ENCODE data around the gene LPAR2. TPM values are rescaled to one million over a fixed set of nuclear protein-coding genes. Genes with fewer than 3 reads are reported as not detected.

Gene LPAR2
- total RNA-seq, 4 donors from 2014 or later, result 27.4 to 36.2 (median 32.6) TPM

DNA sequence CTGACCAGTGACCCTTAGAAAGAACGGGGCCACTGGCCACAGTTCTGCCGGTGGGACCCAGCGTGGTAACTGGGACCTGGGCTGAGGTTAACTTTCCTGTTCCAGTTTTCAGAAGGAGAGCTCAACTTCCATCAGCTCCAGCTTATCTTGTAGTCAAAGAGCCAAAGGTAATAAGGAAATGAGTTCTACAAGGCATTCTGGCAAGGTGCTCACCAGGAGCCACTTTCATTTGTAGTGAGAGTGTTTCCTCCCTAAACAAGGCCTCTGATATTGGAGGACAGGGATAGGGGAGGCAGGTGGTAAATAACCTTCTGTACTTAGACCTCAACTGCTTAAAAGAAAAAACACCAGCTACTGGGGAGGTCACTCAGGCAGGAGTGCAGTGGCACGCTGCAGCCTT, 47.6 kb downstream of the LPAR2 start:
- Histone ChIP-seq H3K27ac (no peak overlapping the region), H3K36me3 (no peaks in the 10 kb centered on the region), H3K9me3 (no peaks in the 10 kb centered on the region), H3K4me3 (no peak overlapping the region), H3K4me1 (no peaks in the 10 kb centered on the region), H3K27me3 (no peaks in the 10 kb centered on the region)
- TF ChIP-seq EP300 (IDR thresholded peaks at IDR 0.05) (no peak), POLR2AphosphoS5 (IDR thresholded peaks at IDR 0.05) (no peak), POLR2A (IDR thresholded peaks at IDR 0.05) (no peak)
- TF ChIP-seq, protein P1, sequence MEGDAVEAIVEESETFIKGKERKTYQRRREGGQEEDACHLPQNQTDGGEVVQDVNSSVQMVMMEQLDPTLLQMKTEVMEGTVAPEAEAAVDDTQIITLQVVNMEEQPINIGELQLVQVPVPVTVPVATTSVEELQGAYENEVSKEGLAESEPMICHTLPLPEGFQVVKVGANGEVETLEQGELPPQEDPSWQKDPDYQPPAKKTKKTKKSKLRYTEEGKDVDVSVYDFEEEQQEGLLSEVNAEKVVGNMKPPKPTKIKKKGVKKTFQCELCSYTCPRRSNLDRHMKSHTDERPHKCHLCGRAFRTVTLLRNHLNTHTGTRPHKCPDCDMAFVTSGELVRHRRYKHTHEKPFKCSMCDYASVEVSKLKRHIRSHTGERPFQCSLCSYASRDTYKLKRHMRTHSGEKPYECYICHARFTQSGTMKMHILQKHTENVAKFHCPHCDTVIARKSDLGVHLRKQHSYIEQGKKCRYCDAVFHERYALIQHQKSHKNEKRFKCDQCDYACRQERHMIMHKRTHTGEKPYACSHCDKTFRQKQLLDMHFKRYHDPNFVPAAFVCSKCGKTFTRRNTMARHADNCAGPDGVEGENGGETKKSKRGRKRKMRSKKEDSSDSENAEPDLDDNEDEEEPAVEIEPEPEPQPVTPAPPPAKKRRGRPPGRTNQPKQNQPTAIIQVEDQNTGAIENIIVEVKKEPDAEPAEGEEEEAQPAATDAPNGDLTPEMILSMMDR (IDR thresholded peaks at IDR 0.05), result no peak
- WGBS, result 69% methylated on average over 4 of the region's 4 CpGs
- DNase-seq (ENCODE audit: low spot score in 2 of 2), result no peak

DNA sequence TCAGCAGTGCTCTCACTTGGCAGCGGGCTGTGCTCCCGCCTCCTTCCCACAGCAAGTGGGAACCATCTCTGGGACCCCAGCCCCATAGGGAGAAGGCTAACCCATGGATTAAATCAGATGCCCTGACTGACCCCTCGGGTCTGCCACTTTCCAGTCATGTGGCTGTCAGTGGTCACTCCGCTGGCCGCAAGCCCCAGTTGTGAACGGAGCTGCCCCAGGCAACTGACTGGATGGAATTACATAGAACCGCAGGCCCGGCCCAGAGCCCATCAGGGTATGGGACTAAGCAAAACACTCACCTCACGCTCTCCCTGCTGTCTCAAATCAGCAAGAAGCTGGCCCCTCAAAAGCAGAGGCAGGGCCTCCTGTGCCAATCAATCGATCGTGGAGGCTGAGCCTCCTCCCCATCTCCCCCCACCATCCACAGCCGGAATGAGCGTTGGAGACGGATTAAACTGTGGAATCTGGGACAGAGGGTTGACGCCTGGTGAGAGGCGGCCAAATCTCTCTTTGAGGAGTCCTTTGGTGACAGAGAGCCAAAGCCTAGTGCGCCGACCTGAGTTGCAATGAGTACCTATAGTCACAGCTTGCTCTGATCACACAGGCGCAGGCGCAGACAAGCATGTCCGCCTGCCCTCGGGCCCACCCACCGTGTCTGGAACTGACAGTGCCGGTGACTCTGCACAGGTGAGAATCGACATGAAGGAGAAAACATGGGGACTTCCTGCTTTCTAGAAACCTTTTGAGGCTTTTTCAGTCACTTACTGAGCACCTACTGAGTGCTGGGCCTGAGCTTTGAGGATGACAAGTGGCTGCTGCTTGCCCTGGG, 48.3 kb downstream of the LPAR2 start:
- no peaks in the 10 kb centered on the region for H3K4me1 ChIP-seq
- H3K36me3 ChIP-seq, result no peaks in the 10 kb centered on the region
- no peak overlapping the region for H3K4me3 ChIP-seq
- 71% methylated on average over 22 of the region's 25 CpGs for WGBS
- H3K9me3 ChIP-seq, result no peaks in the 10 kb centered on the region
- DNase-seq (ENCODE audit: low spot score in 2 of 2), result no peak
- TF ChIP-seq, protein P1 (IDR thresholded peaks at IDR 0.05), result no peak
- no peaks in the 10 kb centered on the region for H3K27me3 ChIP-seq
- no peak overlapping the region for H3K27ac ChIP-seq

DNA sequence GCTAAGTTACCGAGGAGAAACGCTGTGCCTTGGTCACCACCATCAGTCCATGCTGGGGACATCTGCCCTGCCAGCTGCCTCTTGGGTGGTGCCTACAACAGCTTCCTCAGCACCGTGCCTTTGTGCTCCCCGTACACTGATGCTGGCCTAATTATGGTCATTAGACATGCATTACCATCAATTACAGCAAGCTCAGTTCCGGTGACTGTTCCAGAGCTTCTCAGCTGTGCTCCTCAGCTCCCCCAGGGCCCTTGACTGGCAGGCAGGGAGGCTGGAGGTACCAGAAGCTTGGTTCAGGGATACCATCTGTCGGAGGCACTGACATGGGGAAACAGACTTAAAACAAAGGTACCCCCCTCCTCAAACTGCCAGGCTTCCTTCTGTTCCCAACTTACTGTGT, 49.8 kb downstream of the LPAR2 start:
- TF ChIP-seq POLR2A (IDR thresholded peaks at IDR 0.05) (no peak), EP300 (IDR thresholded peaks at IDR 0.05) (no peak), POLR2AphosphoS5 (IDR thresholded peaks at IDR 0.05) (no peak)
- TF ChIP-seq, protein P1 (IDR thresholded peaks at IDR 0.05), result no peak
- no peaks in the 10 kb centered on the region for H3K36me3 ChIP-seq
- H3K27ac ChIP-seq, result no peak overlapping the region
- WGBS, result 80% methylated on average over 6 of the region's 6 CpGs
- H3K4me3 ChIP-seq, result no peak overlapping the region
- no peaks in the 10 kb centered on the region for H3K4me1 ChIP-seq
- H3K9me3 ChIP-seq, result no peaks in the 10 kb centered on the region
- no peak for DNase-seq (ENCODE audit: low spot score in 2 of 2)
- H3K27me3 ChIP-seq, result no peaks in the 10 kb centered on the region

DNA sequence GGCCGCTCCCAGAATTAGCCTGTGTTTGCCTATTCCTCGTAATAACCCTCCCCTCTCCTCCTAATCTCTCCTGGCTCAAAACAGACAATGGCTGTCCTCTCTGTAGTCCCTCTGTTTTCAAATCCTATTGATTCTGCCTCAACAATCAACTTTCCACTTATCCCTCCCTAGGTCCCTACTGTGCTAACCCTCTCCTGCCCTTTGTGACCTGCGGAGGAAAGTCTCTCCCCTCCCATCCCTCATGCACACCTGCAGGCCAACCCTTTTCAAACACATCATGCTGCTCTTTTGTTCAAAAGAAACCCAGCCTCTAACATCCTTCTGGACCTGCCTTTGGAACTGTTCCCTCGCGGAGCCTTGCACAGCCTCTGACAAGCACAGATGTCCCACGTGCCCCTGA, 52.6 kb downstream of the LPAR2 start:
- Histone ChIP-seq H3K4me1 (no peaks in the 10 kb centered on the region), H3K27ac (no peak overlapping the region), H3K9me3 (no peaks in the 10 kb centered on the region), H3K27me3 (no peaks in the 10 kb centered on the region), H3K36me3 (peaks cover under 1% of the 10 kb centered on the region), H3K4me3 (no peak overlapping the region)
- TF ChIP-seq, protein P1 (IDR thresholded peaks at IDR 0.05), result no peak
- TF ChIP-seq POLR2A (IDR thresholded peaks at IDR 0.05), result no peak
- TF ChIP-seq EP300 (IDR thresholded peaks at IDR 0.05), result no peak
- TF ChIP-seq POLR2AphosphoS5 (IDR thresholded peaks at IDR 0.05), result no peak
- WGBS, result 92% methylated on average over 6 of the region's 6 CpGs
- no peak for DNase-seq (ENCODE audit: low spot score in 2 of 2)

Other genes starting within 250 kb of the LPAR2 start
- 10 to 100 TPM; 83.1 to 88.8 (median 86.4) TPM for gene GATAD2A, start 222.5 kb downstream of the LPAR2 start, total RNA-seq
- gene TSSK6, start 112.7 kb downstream of the LPAR2 start, total RNA-seq, result 1 to 10 TPM; 1.9 to 3.8 (median 3.0) TPM
- 100 to 1,000 TPM in 3 of 4 donors, 10 to 100 TPM in 1; 94.4 to 160 (median 109) TPM for gene NDUFA13, start 112.0 kb downstream of the LPAR2 start, total RNA-seq
- gene YJEFN3, start 99.3 kb downstream of the LPAR2 start, total RNA-seq, result 10 to 100 TPM in 1 of 4 donors, 1 to 10 TPM in 3; 1.1 to 12.0 (median 1.7) TPM
- under 1 TPM; 0.15 to 0.44 (median 0.21) TPM for gene CILP2, start 90.0 kb downstream of the LPAR2 start, total RNA-seq
- gene PBX4, start 9.5 kb downstream of the LPAR2 start, total RNA-seq, result 10 to 100 TPM in 1 of 4 donors, 1 to 10 TPM in 3; 3.3 to 14.9 (median 4.8) TPM
- 10 to 100 TPM; 10.1 to 14.4 (median 13.4) TPM for gene GMIP, start 15.4 kb upstream of the LPAR2 start, total RNA-seq
- 100 to 1,000 TPM in 3 of 4 donors, 10 to 100 TPM in 1; 90.5 to 196 (median 171) TPM for gene ATP13A1, start 35.5 kb upstream of the LPAR2 start, total RNA-seq
- 10 to 100 TPM in 1 of 4 donors, 1 to 10 TPM in 3; 7.2 to 13.6 (median 7.8) TPM for gene ZNF101, start 40.6 kb upstream of the LPAR2 start, total RNA-seq
- 10 to 100 TPM in 1 of 4 donors, 1 to 10 TPM in 3; 4.9 to 12.3 (median 6.1) TPM for gene ZNF14, start 104.9 kb upstream of the LPAR2 start, total RNA-seq
- 10 to 100 TPM; 29.1 to 72.7 (median 48.8) TPM for gene ZNF506, start 193.5 kb upstream of the LPAR2 start, total RNA-seq
- gene ZNF253, start 237.7 kb upstream of the LPAR2 start, total RNA-seq, result 10 to 100 TPM in 2 of 4 donors, 1 to 10 TPM in 2; 5.0 to 16.7 (median 8.8) TPM

All from suprapubic skin (tissue), 4 donors.